IgD-negative memory B cell (primary cell): ENCODE measurements around the gene ABHD10. TPM values are rescaled to one million over a fixed set of nuclear protein-coding genes. Genes with fewer than 3 reads are reported as not detected.

Experiments used
- H3K27ac Mint-ChIP-seq, 3 donors: one replicate each; pipeline ENCODE4 v1.8.0; 2020 to 2022; ENCODE audit warnings: mild to moderate bottlenecking in 3 of 3, mixed read lengths in 3 of 3, moderate library complexity in 1 of 3
- H3K27me3 Mint-ChIP-seq: one replicate; pipeline ENCODE4 v1.8.0; 2021; ENCODE audit warnings: mixed read lengths
- H3K36me3 Mint-ChIP-seq: one replicate; pipeline ENCODE4 v1.8.0; 2020; ENCODE audit warnings: mild to moderate bottlenecking, mixed read lengths
- H3K4me1 Mint-ChIP-seq, 3 donors: one replicate each; pipeline ENCODE4 v1.8.0; 2020 to 2022; ENCODE audit warnings: mixed read lengths in 3 of 3, mild to moderate bottlenecking in 1 of 3
- H3K4me3 Mint-ChIP-seq, 4 donors: one replicate each; pipeline ENCODE4 v1.8.0; 2020 to 2022; ENCODE audit warnings: mild to moderate bottlenecking in 4 of 4, mixed read lengths in 4 of 4, moderate library complexity in 3 of 4
- H3K9me3 Mint-ChIP-seq, 3 donors: one replicate each; pipeline ENCODE4 v1.8.0; 2020 to 2021; ENCODE audit warnings: mixed read lengths in 3 of 3, mild to moderate bottlenecking in 1 of 3
- polyA plus RNA-seq: library from polyadenylated mRNA; unstranded; fragments of 300-500 nt; fragmentation: Illumina TruSeq; gene quantifications from one replicate; pipeline ENCODE4 v1.2.3, GENCODE V29; 2021

The ABHD10 gene
- polyA plus RNA-seq, 1 donor from 2014 or later = 44.2 TPM

DNA sequence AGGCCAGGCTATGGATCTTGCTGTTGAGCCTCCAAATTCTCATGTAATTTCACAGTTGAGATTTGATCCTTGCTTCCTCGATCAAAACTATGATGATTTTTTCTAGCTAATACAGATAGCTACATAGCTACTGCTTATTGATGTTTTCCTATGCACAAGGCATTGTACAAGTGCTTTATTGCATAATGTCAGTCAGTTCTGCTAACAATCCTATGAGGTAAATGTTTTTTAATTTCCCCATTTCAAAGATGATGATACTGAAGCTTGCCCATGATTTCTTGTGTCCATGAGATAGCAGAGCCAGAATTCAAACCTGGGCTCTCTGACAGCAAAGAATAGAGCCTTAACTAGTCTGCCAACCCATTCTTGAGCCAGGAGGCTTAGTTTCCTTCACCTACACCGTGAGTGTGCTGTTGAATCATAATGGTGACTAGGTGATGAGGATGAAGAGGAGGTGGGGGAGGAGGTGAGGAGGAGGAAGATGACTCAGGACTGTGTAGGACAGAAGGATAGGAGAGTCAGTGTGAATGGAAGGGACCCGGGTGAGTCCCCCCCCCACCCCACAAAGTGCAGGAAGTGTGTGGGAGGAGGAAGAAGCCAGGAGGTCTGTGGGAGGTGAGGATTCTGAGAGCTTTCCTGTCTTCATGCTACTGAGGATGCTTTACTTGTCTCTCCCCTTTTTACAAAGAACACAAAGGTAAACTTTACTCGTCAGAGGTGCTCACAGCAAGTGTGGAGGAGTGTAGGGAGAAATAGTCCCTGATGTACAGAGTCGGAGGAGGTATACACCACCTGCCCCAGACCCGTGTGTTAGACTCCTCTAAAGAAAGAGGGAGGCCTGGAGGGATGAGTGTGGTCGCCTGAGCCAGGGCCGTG lies 23.5 kb downstream of the ABHD10 start:
- Mint-ChIP-seq H3K9me3 (no peaks in the 10 kb centered on the region), H3K4me3 (no peak overlapping the region), H3K36me3 (no peaks in the 10 kb centered on the region), H3K27me3 (peaks cover 16% of the 10 kb centered on the region), H3K27ac (no peak overlapping the region), H3K4me1 (peaks cover 0 to 21% (median 9%) of the 10 kb centered on the region in 3 donors)

DNA sequence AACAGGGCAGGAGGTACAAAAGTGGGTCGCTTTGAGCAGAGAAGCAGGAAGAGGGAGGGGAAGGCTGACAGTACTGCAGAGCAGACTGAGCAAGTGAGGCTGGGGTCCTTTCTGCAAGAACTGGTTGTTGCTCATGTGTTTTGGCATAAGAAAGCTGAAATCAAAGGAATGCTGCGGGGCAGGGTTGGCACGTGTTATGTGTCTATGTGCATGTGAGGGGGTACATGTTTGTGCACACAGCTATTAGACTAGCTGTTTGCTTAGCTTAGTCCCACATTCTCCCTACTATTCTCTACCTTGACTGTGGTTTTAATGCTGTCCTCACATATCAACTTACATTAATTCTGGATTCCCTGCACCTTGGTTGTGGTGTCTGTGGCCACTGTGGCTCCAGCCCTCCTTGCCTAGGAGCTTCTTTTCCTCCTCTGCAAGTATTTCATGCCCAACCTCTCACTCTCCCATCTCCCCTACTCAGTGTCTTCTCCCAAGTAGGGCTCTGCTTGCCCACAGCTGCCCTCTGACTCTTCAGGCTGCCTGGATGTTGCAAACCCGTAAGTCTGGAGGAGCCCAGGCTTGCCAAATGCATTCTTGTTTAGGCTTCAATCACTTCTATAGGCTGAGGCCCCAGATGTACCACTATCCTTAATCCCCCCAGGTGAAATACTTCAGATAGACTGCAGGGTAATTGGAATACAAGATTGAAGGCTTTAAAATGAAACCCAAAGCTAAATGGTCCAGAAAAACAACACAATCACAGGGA lies 24.7 kb downstream of the ABHD10 start:
- H3K27me3 Mint-ChIP-seq = peaks cover 13% of the 10 kb centered on the region
- peaks cover 2% of the 10 kb centered on the region for H3K36me3 Mint-ChIP-seq
- peaks cover 0 to 19% (median 7%) of the 10 kb centered on the region in 3 donors for H3K4me1 Mint-ChIP-seq
- H3K4me3 Mint-ChIP-seq = no peak overlapping the region
- peak overlapping the region in 1 of 3 donors; percentile 18 for H3K27ac Mint-ChIP-seq
- H3K9me3 Mint-ChIP-seq = no peaks in the 10 kb centered on the region

DNA sequence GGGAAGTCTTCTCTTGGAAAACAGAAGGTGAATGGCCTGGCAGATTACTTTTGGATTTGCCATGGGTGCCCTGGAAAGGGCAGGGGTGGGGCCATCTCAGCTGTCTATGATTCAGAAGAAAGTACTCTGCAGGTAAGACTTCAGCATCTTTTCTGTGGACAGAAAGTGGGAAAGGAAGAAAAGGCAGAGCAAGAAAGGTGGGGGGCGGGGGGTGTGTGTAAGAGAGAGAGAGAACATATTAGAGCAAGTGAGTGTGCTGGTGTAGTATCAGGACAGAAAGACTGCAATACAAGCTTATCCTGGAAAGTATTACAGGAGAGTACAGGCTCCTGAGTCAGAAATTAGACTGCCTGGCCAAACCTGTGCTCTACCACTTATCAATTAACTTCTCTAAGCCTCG lies 25.4 kb downstream of the ABHD10 start:
- Mint-ChIP-seq H3K36me3 (peaks cover 2% of the 10 kb centered on the region), H3K4me1 (peaks cover 0 to 13% (median 2%) of the 10 kb centered on the region in 3 donors), H3K27me3 (peaks cover 8% of the 10 kb centered on the region), H3K9me3 (no peaks in the 10 kb centered on the region), H3K27ac (peak overlapping the region in 1 of 3 donors; percentile 18), H3K4me3 (no peak overlapping the region)

DNA sequence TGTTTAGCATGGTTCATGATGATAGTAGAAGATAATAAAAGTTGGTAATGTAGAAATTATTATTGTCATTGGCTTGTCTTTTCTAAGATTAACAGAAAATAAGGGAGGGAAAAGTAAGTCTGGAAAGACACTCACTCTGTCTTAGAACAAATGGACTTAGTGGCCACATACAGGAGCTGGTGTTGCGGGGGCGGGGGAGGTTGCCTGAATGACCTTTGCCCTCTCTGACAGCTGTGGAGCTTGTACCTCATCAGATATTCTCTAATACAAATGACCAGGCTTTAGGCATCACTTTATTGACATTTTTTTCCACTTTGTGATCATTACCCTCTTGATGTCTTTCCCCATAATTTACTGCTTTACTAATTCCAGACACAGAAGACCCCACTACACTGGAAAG lies 25.8 kb downstream of the ABHD10 start:
- Mint-ChIP-seq H3K9me3 (no peaks in the 10 kb centered on the region), H3K27me3 (peaks cover 5% of the 10 kb centered on the region), H3K27ac (no peak overlapping the region), H3K4me1 (peaks cover 0 to 8% (median 0%) of the 10 kb centered on the region in 3 donors), H3K4me3 (no peak overlapping the region), H3K36me3 (peaks cover 2% of the 10 kb centered on the region)

DNA sequence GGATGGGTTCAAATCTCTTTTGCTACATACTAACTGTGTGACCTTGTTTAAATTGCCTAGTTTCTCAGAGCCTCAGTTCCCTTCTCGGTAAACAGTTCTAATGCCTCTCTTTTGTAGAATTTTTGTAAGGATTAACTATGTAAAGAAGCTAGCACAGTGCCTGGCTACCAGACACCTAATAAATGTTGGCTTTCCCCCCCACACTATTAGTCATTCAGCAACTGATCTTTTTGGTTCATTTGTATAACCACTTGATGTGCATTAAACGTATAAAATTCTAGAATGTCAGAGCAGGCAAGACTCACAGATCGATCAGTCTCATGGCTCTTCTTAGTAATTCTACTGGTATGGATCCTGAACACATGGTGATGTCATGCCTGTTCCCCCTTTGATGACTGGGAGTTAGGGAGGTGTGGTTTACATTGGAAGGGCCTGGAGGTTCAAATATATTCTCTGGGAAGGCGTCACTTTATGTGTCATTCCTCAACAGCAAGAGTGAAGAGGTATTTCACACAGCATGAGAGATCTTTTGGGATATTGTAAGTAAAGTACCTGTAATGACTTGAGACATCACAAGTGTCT lies 26.4 kb downstream of the ABHD10 start:
- Mint-ChIP-seq H3K27ac (no peak overlapping the region), H3K4me1 (peaks cover 0 to 6% (median 0%) of the 10 kb centered on the region in 3 donors), H3K9me3 (no peaks in the 10 kb centered on the region), H3K4me3 (no peak overlapping the region), H3K27me3 (peaks cover 2% of the 10 kb centered on the region), H3K36me3 (peaks cover 2% of the 10 kb centered on the region)

DNA sequence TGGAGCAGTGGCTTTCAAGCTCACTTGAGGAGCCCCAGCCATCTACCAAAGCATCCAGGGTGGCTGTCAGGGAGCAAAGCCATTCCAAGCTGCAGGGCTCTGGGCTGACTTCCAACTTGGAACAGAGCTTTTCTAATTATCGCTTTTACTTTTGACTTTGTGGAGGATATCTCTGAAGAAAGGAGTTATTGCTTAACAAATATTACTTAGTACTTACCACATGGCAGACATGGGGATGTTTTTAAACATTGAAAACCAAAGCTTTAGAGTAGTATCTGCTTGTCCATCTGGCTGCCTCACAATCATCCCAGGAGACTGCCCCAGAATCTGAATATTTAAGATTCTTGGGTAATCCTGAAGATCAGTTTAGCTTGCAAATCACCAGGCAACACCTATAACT lies 28.8 kb downstream of the ABHD10 start:
- Mint-ChIP-seq H3K4me3 (no peak overlapping the region), H3K27ac (no peak overlapping the region), H3K9me3 (no peaks in the 10 kb centered on the region), H3K36me3 (peaks cover 2% of the 10 kb centered on the region), H3K27me3 (no peaks in the 10 kb centered on the region), H3K4me1 (peaks cover 0 to 4% (median 2%) of the 10 kb centered on the region in 3 donors)

DNA sequence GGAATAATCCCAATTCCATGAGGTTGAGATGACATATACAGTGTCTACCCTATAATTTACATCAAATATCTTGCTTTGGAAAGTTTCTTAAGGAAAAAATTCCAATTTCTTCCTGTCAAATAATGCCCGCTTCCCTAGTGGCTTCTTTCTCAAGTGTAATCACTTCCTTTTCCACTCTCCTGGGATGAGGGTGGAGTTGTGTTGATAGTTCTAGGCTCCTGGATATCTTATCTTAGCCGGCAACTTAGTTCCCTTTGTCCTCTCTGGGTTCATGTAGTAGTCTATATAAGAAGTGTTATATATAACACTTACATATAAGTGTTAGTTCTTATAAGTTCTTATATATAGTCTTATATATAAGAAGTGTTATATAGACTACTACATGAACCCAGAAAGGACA lies 30.8 kb downstream of the ABHD10 start:
- H3K4me1 Mint-ChIP-seq = peaks cover 4 to 6% (median 6%) of the 10 kb centered on the region in 3 donors
- peak overlapping the region in 1 of 3 donors; percentile 10 for H3K27ac Mint-ChIP-seq
- no peaks in the 10 kb centered on the region for H3K9me3 Mint-ChIP-seq
- no peak overlapping the region for H3K4me3 Mint-ChIP-seq
- H3K36me3 Mint-ChIP-seq = peaks cover 2% of the 10 kb centered on the region
- H3K27me3 Mint-ChIP-seq = no peaks in the 10 kb centered on the region

DNA sequence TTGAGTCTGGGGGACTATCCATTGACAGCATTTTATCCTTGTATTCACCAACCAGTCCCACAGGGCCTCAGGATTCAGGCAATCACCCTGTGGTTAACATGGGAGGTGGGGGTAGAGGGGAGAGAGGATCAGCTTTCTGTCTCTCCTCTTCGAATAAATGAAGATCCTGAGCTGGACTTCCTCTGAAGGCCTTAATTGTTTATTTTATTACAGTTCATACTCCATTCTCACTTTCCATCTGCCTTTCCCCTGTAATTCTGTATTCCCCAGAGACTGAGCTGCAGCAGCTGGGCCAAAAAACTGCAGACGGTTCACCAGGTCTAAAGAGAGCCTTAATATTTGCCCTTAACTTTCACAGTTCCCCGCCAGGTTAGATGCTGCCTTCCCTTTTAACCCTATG lies 31.8 kb downstream of the ABHD10 start:
- Mint-ChIP-seq H3K4me1 (peaks cover 4 to 6% (median 6%) of the 10 kb centered on the region in 3 donors), H3K9me3 (no peaks in the 10 kb centered on the region), H3K27ac (no peak overlapping the region), H3K27me3 (no peaks in the 10 kb centered on the region), H3K4me3 (no peak overlapping the region), H3K36me3 (peaks cover 2% of the 10 kb centered on the region)

DNA sequence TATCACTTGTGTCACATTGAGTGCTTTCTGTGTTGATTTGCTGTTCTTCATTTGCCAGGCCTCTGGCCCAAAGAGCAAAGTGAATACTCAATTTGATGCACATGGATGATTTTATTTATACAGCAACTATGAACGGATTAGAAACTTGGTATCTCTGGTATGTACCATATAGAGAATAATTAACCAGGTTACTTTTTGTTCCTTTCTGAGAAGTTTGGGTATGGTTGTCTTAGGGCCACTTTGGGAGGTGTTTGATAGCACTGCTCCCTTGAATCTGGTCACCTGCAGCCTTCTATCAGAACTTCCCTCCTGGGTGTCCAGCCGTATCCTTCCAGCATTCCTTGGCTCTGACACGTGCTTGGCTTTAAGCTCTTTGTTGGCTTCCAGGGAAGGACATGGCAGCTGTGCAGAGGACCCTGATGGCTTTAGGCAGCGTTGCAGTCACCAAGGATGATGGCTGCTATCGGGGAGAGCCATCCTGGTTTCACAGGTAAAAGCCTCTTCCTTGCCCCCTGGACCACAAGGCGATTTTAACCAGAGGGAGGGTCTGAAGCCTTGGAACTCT lies 32.6 kb downstream of the ABHD10 start:
- H3K4me3 Mint-ChIP-seq = no peak overlapping the region
- H3K4me1 Mint-ChIP-seq = peaks cover 4 to 6% (median 6%) of the 10 kb centered on the region in 3 donors
- no peaks in the 10 kb centered on the region for H3K9me3 Mint-ChIP-seq
- peaks cover 2% of the 10 kb centered on the region for H3K36me3 Mint-ChIP-seq
- H3K27me3 Mint-ChIP-seq = no peaks in the 10 kb centered on the region
- H3K27ac Mint-ChIP-seq = no peak overlapping the region

DNA sequence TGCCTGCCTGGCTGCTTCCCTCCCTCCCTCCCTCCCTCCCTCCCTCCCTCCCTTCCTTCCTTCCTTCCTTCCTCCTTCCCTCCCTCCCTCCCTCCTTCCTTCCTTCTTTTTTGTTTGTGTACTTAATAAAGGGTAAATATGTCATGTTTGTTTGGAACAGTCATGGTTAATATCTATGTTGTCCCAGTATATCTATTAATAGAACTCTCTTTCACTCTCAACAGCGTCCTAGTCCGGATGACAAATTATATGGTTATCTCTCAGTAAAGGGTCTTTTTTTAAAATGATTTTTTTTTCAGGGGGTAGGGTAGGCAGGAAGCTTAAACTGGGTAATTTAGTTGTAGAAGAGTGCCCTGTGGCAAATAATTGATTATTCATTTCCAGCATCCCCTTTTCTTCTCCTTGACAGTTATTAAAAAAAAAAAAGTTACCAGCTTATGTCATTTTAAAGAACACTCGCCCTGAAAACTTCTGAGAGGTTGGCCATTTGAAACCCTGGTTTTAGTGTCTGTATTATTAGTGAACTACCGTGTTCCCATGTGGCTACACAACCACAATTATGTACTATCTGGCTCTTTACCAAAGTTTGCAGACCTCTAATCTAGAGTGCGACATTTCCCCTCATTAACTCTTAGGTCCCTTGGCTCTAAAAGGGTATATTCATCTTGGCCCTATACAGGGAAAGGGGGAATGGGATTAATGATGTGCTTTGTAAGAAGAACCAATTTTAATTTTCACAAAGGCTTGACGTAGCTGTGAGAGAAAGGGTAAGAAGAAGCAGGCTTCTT lies 33.6 kb downstream of the ABHD10 start:
- Mint-ChIP-seq H3K27ac (no peak overlapping the region), H3K4me1 (peaks cover 4 to 6% (median 6%) of the 10 kb centered on the region in 3 donors), H3K4me3 (no peak overlapping the region), H3K9me3 (no peaks in the 10 kb centered on the region), H3K27me3 (no peaks in the 10 kb centered on the region), H3K36me3 (peaks cover under 1% of the 10 kb centered on the region)

DNA sequence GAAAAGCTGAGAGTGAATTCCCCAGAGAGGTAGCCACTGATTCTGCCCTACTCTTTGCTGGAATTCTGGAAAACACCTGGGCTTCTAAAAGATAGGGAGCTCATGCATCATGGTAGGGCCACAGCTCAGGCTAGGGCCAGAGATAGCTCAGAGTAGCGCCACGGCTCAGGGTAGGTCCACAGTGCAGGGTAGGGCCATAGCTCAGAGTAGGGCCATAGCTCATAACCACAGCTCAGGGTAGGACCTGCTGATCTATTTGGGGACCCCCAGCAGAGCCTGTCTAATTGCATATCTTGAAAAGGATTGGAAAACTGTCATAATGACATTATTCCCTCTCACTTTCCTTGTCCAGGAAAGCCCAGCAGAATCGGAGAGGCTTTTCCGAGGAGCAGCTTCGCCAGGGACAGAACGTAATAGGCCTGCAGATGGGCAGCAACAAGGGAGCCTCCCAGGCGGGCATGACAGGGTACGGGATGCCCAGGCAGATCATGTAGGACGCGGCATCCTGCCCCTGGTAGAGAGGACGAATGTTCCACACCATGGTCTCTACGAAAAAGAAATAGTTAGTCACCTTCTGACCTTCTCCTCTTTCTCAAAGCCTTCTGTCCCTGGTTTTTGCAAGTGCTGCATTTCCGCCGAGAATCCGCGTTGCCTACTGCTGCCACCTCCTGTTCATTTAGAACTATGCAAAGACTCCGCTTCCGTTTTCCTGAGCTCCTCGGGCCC lies 34.4 kb downstream of the ABHD10 start:
- Mint-ChIP-seq H3K27me3 (no peaks in the 10 kb centered on the region), H3K4me1 (peaks cover 4 to 6% (median 6%) of the 10 kb centered on the region in 3 donors), H3K9me3 (no peaks in the 10 kb centered on the region), H3K36me3 (no peaks in the 10 kb centered on the region), H3K27ac (no peak overlapping the region), H3K4me3 (peak overlapping the region in 2 of 4 donors; percentile 54 to 73)

DNA sequence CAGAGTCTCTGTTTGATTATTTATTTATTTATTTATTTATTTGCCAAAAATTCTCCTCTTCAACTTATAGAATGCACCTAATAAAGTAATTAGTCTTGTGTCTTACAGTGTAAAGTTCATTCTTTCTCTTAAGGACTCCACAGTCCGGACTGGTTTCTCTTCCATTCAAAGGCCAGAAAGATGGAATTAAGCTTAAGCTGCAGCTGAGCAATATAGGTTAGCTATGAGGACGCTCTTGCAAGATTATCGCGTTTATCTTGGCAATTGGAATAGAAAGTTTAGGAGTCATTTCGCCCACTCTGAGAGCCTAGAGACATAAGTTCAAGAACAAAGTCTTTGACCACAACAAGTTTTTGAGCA lies 34.9 kb downstream of the ABHD10 start:
- Mint-ChIP-seq H3K27ac (no peak overlapping the region), H3K27me3 (no peaks in the 10 kb centered on the region), H3K4me3 (no peak overlapping the region), H3K9me3 (no peaks in the 10 kb centered on the region), H3K36me3 (no peaks in the 10 kb centered on the region), H3K4me1 (peaks cover 4 to 6% (median 6%) of the 10 kb centered on the region in 3 donors)

DNA sequence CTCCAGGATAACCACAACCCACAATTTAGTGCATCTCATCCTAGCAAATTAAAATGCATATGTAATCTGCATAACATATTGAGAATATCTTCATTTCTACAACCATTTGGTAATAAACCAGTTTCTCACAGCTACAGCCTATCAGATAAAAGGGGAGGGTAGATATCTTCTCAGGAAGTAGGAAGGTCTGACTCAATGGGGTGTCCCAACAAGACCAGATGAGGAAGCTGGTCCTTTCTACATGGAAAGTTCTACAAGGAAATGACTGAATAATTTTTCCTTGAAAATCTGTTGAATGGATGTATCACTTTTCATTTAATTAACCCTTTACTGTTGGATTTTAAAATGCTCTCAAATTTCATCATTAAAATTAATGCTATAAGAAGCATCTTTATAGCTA lies 38.3 kb downstream of the ABHD10 start:
- H3K27ac Mint-ChIP-seq = no peak overlapping the region
- peaks cover 2% of the 10 kb centered on the region for H3K27me3 Mint-ChIP-seq
- no peaks in the 10 kb centered on the region for H3K36me3 Mint-ChIP-seq
- H3K4me3 Mint-ChIP-seq = no peak overlapping the region
- H3K4me1 Mint-ChIP-seq = peaks cover 4 to 6% (median 4%) of the 10 kb centered on the region in 3 donors
- peaks cover 0 to 3% (median 0%) of the 10 kb centered on the region in 3 donors for H3K9me3 Mint-ChIP-seq

DNA sequence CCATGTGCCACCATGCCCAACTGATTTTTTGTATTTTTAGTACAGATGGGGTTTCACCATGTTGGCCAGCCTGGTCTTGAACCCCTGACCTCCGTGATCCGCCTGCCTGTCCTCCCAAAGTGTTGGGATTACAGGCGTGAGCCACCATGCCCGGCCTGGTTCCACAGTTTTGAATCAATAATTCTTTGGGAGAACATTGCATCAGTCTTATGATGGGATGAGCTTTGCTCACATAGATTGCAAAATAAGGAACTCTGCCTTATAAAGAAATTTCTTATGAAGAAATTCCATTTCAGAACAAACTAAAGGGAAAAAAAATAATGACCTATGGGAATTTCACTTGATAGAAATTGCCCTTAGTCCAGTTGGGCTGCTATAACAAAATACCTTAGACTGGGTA lies 39.9 kb downstream of the ABHD10 start:
- peaks cover 0 to 2% (median 2%) of the 10 kb centered on the region in 3 donors for H3K4me1 Mint-ChIP-seq
- no peaks in the 10 kb centered on the region for H3K36me3 Mint-ChIP-seq
- no peak overlapping the region for H3K27ac Mint-ChIP-seq
- peaks cover 0 to 3% (median 0%) of the 10 kb centered on the region in 3 donors for H3K9me3 Mint-ChIP-seq
- H3K27me3 Mint-ChIP-seq = peaks cover 2% of the 10 kb centered on the region
- H3K4me3 Mint-ChIP-seq = no peak overlapping the region
